GM12878 (cell line): ENCODE data around the gene TNK1. TPM values are rescaled to one million over a fixed set of nuclear protein-coding genes. Genes with fewer than 3 reads are reported as not detected.

ENCODE experiments used
- BCL11A ChIP-seq: IDR thresholded peaks from 2 replicates; pipeline ENCODE4 v1.6.1; 2011; ENCODE audit warnings: low read depth, low read length
- BCL3 ChIP-seq: IDR thresholded peaks from 2 replicates; pipeline ENCODE4 v1.6.1; 2011; ENCODE audit warnings: borderline replicate concordance, low read depth, mild to moderate bottlenecking, moderate library complexity, low read length; ENCODE audit not compliant: insufficient read depth, poor library complexity, severe bottlenecking
- CBFB ChIP-seq: IDR thresholded peaks from 2 replicates; pipeline ENCODE4 v1.6.1; 2016; ENCODE audit warnings: antibody characterized with exemption, low read depth
- CEBPZ ChIP-seq: fragments of 150-350 bp; IDR thresholded peaks from 2 replicates; pipeline ENCODE4 v1.6.1; 2016; ENCODE audit warnings: low read depth, low read length
- CREB1 ChIP-seq: IDR thresholded peaks from 2 replicates; pipeline ENCODE4 v1.6.1; 2012; ENCODE audit warnings: low read depth, mild to moderate bottlenecking, inconsistent platforms
- EZH2 ChIP-seq: IDR thresholded peaks from 2 replicates; pipeline ENCODE4 v1.6.1; 2012; ENCODE audit warnings: low read depth, mild to moderate bottlenecking, control low read depth, inconsistent platforms, low read length, borderline replicate concordance; ENCODE audit not compliant: control insufficient read depth
- HDGF ChIP-seq: fragments of 450-650 bp; IDR thresholded peaks from 2 replicates; pipeline ENCODE4 v1.6.1; 2016; ENCODE audit warnings: antibody characterized with exemption
- NFYA ChIP-seq: IDR thresholded peaks from 2 replicates; pipeline ENCODE4 v1.6.1; 2011; ENCODE audit warnings: low read depth, mild to moderate bottlenecking, low read length, improper control_type of control experiment, borderline replicate concordance
- PML ChIP-seq: IDR thresholded peaks from 2 replicates; pipeline ENCODE4 v1.6.1; 2012; ENCODE audit warnings: low read length, inconsistent platforms
- POU2F2 ChIP-seq: IDR thresholded peaks from 3 replicates; pipeline ENCODE4 v1.6.1; 2011; ENCODE audit warnings: low read depth, mild to moderate bottlenecking, low read length, borderline replicate concordance
- SIX5 ChIP-seq: IDR thresholded peaks from 2 replicates; pipeline ENCODE4 v1.6.1; 2011; ENCODE audit warnings: mild to moderate bottlenecking, low read depth, low read length, moderate library complexity; ENCODE audit not compliant: severe bottlenecking
- SREBF2 ChIP-seq: IDR thresholded peaks from 2 replicates; pipeline ENCODE4 v1.6.1; 2012; ENCODE audit warnings: mild to moderate bottlenecking, low read length
- polyA plus RNA-seq, 11 experiments: library from polyadenylated mRNA; depleted of rRNA in 4 of 11; unstranded in 6 of 11; stranded (reverse) in 5 of 11; fragments of >200 nt; fragmentation: Nextera tagmentation in 4 of 11; fragmentation: Illumina TruSeq in 1 of 11; extraction: Ambion mirVana in 4 of 11; extraction: Trizol in 1 of 11; gene quantifications; 1 replicate in 1 of 11; 2 replicates in 10 of 11; pipeline versions ENCODE4 v1.2.1 to v1.2.3, GENCODE V29; 2011 to 2016; ENCODE audit warnings: inconsistent platforms in 2 of 11, missing spikeins in 2 of 11, low read depth in 1 of 11
- total RNA-seq, 4 experiments: library from RNA; depleted of rRNA in 3 of 4; stranded (reverse); fragments of >200 nt in 3 of 4; fragmentation: Illumina TruSeq in 1 of 4; extraction: Trizol in 1 of 4; gene quantifications; 2 replicates each; pipeline versions ENCODE4 v1.2.1 to v1.2.3, GENCODE V29; 2013 to 2021
- TF ChIP-seq, protein P1 (sequence below): fragments of 150-350 bp; IDR thresholded peaks from 2 replicates; pipeline ENCODE4 v1.6.1; 2014; ENCODE audit warnings: mild to moderate bottlenecking, low read depth, low read length
- TF ChIP-seq, protein P2 (sequence below): fragments of 450-650 bp; conservative IDR thresholded peaks from 2 replicates; pipeline ENCODE4 v1.6.1; 2017; ENCODE audit warnings: mild to moderate bottlenecking, moderate library complexity
- TF ChIP-seq, protein P3 (sequence below): IDR thresholded peaks from 2 replicates; pipeline ENCODE4 v1.6.1; 2012; ENCODE audit warnings: low read depth, low read length, improper control_type of control experiment
- TF ChIP-seq, protein P4 (sequence below): fragments of 450-650 bp; IDR thresholded peaks from 2 replicates; pipeline ENCODE4 v1.6.1; 2018; ENCODE audit warnings: mild to moderate bottlenecking, low read depth, moderate library complexity; ENCODE audit not compliant: partially characterized antibody

The TNK1 gene
- total and polyA plus RNA-seq, 10 of the 15 experiments (the other 5 are each of a cell fraction or from before 2014, with no cell fraction given) = 0.06 to 2.5 (median 0.70) TPM

DNA sequence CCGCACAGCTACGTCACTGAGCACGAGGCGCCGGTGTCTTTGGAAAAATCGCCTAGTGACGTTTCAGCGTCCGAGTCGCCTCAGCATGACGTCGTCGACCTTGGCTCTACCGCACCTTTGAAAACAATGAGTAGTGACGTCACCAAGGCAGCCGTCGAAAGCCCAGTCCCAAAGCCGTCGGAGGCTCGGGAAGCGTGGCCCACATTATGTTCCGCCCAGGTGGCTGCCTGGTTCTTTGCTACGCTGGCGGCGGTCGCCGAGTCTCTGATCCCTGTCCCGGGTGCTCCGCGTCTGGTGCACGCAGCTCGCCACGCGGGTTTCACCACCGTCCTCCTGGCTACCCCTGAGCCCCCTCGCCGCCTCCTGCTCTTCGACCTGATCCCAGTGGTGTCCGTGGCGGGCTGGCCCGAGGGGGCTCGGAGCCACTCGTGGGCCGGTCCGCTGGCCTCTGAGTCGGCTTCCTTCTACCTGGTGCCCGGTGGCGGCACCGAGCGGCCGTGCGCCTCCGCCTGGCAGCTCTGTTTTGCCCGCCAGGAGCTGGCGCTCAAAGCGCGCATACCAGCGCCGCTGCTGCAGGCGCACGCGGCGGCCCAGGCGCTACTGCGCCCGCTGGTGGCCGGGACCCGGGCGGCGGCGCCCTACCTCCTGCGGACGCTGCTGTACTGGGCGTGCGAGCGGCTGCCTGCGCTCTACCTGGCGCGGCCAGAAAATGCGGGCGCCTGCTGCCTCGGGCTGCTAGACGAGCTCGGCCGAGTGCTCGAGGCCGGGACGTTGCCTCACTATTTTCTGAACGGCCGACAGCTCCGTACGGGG lies 55.9 kb downstream of the TNK1 start (continued):
- TF ChIP-seq, protein P1, sequence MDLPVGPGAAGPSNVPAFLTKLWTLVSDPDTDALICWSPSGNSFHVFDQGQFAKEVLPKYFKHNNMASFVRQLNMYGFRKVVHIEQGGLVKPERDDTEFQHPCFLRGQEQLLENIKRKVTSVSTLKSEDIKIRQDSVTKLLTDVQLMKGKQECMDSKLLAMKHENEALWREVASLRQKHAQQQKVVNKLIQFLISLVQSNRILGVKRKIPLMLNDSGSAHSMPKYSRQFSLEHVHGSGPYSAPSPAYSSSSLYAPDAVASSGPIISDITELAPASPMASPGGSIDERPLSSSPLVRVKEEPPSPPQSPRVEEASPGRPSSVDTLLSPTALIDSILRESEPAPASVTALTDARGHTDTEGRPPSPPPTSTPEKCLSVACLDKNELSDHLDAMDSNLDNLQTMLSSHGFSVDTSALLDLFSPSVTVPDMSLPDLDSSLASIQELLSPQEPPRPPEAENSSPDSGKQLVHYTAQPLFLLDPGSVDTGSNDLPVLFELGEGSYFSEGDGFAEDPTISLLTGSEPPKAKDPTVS = no peak
- TF ChIP-seq CEBPZ (no peak), BCL11A (no peak), HDGF (no peak), NFYA (no peak), CREB1 (peak; percentile 91), PML (no peak), SREBF2 (no peak), CBFB (no peak), SIX5 (no peak), POU2F2 (peak; percentile 14; the same call in 1 of the 3 replicates), EZH2 (no peak), BCL3 (no peak)
- TF ChIP-seq, protein P2, sequence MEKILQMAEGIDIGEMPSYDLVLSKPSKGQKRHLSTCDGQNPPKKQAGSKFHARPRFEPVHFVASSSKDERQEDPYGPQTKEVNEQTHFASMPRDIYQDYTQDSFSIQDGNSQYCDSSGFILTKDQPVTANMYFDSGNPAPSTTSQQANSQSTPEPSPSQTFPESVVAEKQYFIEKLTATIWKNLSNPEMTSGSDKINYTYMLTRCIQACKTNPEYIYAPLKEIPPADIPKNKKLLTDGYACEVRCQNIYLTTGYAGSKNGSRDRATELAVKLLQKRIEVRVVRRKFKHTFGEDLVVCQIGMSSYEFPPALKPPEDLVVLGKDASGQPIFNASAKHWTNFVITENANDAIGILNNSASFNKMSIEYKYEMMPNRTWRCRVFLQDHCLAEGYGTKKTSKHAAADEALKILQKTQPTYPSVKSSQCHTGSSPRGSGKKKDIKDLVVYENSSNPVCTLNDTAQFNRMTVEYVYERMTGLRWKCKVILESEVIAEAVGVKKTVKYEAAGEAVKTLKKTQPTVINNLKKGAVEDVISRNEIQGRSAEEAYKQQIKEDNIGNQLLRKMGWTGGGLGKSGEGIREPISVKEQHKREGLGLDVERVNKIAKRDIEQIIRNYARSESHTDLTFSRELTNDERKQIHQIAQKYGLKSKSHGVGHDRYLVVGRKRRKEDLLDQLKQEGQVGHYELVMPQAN = peak; percentile 80
- TF ChIP-seq, protein P3, sequence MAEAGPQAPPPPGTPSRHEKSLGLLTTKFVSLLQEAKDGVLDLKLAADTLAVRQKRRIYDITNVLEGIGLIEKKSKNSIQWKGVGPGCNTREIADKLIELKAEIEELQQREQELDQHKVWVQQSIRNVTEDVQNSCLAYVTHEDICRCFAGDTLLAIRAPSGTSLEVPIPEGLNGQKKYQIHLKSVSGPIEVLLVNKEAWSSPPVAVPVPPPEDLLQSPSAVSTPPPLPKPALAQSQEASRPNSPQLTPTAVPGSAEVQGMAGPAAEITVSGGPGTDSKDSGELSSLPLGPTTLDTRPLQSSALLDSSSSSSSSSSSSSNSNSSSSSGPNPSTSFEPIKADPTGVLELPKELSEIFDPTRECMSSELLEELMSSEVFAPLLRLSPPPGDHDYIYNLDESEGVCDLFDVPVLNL = 0 out of 2 replicates have a peak, but pooled peaks have one; percentile 24
- TF ChIP-seq, protein P4, sequence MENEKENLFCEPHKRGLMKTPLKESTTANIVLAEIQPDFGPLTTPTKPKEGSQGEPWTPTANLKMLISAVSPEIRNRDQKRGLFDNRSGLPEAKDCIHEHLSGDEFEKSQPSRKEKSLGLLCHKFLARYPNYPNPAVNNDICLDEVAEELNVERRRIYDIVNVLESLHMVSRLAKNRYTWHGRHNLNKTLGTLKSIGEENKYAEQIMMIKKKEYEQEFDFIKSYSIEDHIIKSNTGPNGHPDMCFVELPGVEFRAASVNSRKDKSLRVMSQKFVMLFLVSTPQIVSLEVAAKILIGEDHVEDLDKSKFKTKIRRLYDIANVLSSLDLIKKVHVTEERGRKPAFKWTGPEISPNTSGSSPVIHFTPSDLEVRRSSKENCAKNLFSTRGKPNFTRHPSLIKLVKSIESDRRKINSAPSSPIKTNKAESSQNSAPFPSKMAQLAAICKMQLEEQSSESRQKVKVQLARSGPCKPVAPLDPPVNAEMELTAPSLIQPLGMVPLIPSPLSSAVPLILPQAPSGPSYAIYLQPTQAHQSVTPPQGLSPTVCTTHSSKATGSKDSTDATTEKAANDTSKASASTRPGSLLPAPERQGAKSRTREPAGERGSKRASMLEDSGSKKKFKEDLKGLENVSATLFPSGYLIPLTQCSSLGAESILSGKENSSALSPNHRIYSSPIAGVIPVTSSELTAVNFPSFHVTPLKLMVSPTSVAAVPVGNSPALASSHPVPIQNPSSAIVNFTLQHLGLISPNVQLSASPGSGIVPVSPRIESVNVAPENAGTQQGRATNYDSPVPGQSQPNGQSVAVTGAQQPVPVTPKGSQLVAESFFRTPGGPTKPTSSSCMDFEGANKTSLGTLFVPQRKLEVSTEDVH = no peak
